ENCODE results near the gene EIF5AL1. TPM values are rescaled to one million over a fixed set of nuclear protein-coding genes. Genes with fewer than 3 reads are reported as not detected.
"Not testable (repeated sequence)": the region's sequence is repeated elsewhere in the genome, so short reads cannot be mapped to it uniquely, and the experiment has no call there.

EIF5AL1 gene
- total RNA-seq, 1 experiment from 2014 or later, result 0.30 TPM

- not testable (repeated sequence) for DNase-seq (ENCODE audit: extremely low read depth, low read depth)
Measured at GRCh38 chr10:79509306-79509933, 2.9 kb upstream of the EIF5AL1 start.

DNA sequence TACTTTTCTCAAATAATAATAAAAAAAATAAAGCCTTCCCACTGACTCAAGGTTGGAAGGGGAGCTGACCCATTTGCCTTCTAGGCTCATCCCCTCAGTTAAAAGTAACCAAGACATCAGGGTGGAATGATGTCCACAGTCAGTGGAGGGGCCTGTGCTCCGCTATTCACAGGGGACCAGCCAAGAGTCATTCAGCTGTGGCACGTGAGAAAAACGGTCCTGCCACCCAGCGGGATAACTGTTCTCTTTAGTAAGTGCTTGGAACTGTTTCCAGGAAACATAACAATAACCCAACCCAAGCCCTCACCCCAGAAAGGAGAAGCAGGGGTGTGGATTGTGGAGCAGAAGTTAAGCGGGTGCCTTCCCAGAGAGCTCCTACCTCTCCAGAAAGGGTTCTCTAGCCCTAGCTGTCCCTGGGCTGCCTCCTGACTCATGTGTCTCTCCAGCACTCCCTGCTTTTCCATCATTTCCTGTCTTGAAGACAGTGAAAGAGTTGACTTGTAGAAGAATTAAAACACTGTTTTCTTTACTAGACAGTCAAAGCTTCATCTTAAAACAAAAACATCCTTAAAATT is 2.3 kb upstream of the EIF5AL1 start:
- not testable (repeated sequence) for DNase-seq (ENCODE audit: extremely low read depth, low read depth)

DNA sequence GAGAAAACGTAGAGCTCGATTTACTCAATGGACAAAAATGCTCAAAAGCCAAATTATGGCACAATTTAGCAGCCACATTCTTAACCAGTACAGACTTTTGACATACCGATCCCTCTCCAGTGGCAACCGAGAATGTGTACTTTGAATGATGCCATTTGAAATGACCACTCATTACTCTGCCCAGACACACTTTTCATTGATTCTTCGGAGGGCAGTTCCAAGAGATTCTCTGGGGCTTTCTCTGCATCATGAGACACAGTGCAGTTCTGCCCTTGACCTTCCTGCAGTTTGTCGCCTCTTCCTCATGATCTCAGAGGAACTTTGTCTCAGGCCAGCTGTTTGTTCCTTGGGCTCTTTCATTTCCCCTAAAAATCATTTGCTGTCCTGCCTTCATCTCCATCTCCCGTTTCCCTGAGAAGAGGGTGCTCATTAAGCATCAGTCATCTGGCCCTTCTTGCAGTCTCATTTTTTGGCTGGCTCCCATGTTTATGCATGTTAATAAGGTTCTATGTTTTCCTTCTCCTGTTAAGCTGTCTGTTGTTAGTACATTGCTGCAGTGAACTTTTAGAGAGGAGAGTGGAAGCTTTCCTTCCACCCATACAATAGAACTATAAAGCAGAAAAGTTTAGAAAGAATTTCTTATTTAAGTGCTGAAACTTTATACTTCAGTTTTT is 4.3 kb downstream of the EIF5AL1 start:
- DNase-seq (ENCODE audit: extremely low read depth, low read depth), result not testable (repeated sequence)

DNA sequence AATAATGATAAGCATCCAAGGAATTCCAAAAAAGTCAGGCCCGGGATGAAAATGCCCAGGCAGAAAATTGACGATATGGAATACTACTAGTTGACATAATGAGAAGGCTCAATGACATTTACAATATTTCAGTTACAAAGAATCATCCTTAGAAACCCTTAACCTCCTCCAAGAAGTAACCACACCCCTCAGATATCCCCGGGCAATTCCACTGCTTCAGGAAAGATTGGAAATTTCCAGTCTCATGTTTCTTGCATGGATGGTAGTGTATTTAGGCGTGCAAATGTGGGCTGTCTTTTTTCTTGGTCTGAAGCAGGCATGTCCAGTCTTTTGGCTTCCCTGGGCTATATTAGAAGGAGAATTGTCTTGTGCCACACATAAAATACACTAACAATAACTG is 5.2 kb downstream of the EIF5AL1 start:
- DNase-seq (ENCODE audit: extremely low read depth, low read depth), result not testable (repeated sequence)

GRCh38 chr10:79521751-79522150 is 9.4 kb downstream of the EIF5AL1 start:
- not testable (repeated sequence) for DNase-seq (ENCODE audit: extremely low read depth, low read depth)

- DNase-seq (ENCODE audit: extremely low read depth, low read depth), result not testable (repeated sequence)
Measured at GRCh38 chr10:79522464-79522863, 10.1 kb downstream of the EIF5AL1 start.

DNA sequence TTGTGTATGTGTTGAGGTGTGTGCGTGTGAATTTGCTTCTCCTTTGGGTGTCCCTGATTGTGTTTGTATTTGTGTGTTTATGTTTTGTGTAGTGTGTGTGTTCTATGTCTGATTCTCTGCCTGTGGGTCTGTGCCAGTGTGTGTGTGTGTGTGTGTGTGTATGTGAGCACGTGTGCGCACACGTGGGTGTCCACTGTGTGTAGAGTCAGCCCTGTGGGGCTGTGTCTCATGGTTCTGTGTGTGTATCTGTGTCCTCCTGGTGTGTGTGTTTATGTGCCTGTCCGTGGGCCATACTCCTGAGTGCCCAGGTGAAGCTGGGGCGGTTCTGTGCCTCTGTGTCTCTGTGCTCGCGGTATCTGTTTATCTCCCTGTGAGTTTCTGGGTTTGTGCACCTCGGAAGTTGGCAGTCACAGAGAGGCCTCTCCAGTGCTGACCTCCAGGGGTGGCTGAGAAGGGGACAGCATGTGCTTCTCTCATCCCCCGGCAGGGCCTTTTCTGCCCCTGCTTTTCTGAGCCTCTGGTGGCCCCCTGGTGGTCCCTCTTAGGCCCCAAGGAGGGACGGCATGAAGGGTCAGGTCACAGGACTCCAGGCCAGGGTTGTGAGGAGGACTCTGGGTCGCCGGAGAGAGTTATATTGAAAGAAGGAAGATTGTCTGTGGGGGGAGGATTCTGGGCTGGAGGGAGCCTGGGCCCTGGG is 11.0 kb downstream of the EIF5AL1 start:
- DNase-seq (ENCODE audit: extremely low read depth, low read depth), result not testable (repeated sequence)

DNA sequence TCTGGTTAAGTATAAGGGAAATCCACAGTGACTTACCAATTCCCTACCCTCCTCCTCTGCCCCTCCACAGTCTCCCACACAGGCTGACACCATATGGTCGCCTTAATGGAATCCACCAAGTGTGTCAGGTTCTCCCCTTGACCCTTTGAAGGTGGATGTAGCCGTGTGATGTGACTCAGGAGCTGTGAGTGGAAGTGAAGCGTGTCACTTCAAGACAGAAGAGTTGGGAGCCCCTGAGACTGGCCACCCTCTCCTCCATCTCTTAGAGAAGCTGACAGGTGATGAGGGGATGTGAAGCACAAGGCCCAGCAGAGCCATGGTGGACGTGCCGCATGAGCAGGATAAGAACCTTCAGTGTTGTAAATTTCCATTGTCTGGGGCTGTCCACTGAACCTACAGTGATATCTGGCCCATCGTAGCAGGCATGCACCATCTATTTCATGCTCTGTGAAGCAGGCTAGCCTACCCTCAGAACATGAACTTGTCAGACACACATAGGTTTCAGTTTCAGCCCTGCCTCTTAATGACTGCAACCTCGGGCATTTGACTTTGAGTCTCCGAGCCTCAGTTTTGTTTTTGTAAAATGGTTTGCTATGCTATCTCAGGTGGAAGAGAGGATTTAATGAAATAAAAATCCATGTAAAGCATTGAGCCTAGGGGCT is 12.8 kb downstream of the EIF5AL1 start:
- DNase-seq (ENCODE audit: extremely low read depth, low read depth), result not testable (repeated sequence)

DNA sequence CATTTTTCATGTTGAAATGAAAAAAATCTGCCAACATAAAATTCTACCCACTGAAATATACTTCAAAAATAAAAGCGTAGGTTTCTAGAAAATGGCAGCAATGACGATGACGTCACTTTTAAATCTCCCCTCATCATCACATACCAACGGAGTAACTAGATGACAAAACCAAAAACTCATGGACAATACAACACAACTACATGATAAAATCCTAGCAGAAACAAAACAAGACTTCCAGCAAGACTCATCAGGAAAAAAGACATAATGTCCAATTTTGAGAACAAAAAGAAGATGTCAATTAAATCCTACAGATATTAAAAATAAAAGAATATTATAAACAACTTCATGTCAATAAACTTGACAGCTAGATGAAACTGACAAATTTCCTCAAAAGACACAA is 15.9 kb downstream of the EIF5AL1 start:
- not testable (repeated sequence) for DNase-seq (ENCODE audit: extremely low read depth, low read depth)

GRCh38 chr10:79533142-79533902 is 21.0 kb downstream of the EIF5AL1 start:
- not testable (repeated sequence) for DNase-seq (ENCODE audit: extremely low read depth, low read depth)

- not testable (repeated sequence) for DNase-seq (ENCODE audit: extremely low read depth, low read depth)
Measured at GRCh38 chr10:79533903-79534175, 21.5 kb downstream of the EIF5AL1 start.

DNA sequence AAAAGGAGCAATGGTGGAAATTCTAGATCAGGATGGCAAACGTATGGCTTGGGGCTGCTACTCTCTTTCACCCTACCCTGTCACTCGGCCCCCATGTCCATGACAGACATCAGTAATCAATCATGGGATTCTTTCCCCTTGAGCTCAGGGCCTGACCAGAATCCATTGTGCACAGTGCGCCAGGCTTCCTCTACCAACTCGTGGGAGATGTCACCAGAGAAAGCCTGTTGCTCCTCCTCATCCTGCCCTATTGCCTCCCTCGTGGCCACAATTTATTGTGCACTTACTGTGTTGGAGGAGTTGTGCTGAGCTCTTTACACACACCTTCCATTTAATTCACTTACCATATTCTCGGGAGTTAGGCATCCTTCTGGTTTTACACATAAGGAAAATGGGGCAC is 26.0 kb downstream of the EIF5AL1 start:
- DNase-seq (ENCODE audit: extremely low read depth, low read depth), result not testable (repeated sequence)

DNA sequence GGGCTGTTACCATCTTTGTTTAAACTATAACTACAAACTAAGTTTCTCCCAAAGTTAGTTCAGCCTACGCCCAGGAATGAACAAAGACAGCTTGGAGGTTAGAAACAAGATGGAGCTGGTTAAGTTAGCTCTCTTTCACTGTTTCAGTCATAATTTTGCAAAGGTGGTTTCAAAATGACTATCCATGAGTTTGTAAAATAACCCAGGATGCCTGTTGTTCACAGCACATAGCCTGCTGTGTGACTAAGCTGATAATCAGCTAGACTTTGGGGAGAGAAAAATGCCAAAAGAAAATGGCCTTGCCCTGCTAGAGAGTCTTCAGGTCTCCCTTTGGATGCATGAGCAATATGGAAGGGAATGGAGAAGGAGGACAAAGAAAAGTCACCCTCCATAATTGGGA is 28.6 kb downstream of the EIF5AL1 start:
- not testable (repeated sequence) for DNase-seq (ENCODE audit: extremely low read depth, low read depth)

GRCh38 chr10:79542626-79543025 is 30.3 kb downstream of the EIF5AL1 start:
- DNase-seq (ENCODE audit: extremely low read depth, low read depth), result no peak

DNA sequence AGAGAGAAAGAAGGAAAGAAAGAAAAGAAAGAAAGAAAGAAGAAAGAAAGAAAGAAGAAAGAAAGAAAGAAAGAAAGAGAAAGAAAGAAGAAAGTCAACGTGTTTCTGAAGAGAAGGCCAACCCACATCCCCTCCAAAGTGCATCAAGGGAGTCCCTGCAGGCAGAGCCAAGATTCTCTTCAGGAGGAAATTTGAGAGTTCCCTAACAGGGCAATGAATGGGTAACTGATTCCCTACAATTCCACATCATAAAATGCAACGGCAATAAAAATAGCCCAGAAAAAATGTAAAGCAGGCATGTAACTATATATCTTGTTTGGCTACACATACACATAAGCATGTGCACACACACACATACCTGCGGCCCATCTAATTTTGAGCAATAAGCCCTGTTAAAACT is 32.1 kb downstream of the EIF5AL1 start:
- DNase-seq (ENCODE audit: extremely low read depth, low read depth), result not testable (repeated sequence)

DNA sequence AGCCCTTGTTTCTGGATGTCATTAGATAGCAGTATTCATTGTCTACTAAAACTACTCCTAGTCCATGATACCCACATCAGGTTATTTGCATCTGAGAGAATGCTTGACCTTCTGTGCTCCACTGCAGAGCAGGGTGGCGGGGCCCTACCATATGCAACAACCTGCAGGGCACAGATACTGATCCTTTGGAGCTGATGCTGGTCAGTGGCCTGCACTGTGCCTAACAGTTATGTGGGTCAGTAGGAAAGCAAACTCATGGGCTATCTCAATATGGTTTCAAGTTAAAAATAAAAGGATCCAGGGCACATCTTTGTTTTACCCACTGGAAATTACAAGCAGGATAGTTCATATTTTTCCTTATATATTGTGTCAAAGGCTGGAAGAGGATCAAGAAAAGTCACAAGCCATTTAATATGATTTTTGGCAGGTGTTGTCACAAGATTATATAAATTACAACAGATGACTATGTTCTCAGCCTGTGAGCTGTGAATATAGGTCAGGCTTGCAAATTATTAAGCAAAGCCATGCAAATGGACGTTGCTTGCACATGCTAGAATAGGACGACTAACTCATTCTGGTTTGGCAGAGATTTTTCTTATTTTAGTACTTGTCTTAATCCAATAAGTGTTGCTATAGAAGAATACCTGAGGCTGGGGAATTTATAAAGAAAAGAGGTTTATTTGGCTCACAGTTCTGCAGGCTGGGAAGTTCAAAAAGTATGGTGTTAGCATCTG is 32.8 kb downstream of the EIF5AL1 start:
- DNase-seq (ENCODE audit: extremely low read depth, low read depth), result not testable (repeated sequence)

GRCh38 chr10:79547128-79547527 is 34.8 kb downstream of the EIF5AL1 start:
- not testable (repeated sequence) for DNase-seq (ENCODE audit: extremely low read depth, low read depth)

DNA sequence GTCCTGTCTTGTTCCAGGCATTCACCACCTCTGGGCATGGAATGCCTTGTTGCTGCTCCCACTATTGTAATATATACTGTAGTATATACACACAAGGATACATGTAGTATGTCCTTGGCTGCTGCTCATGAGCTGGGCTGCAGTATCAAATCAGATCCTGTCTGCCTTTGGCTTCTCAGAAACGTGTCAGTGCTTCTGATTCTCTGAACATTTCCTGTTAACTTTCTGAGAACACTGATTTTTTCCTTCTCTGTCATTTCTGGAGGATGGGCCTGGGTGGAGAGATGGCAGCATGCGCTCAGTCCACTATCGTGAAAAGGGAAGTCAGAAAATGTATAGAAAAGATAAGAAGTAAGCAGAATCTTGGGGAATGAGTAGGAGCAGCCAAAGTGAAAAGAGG is 35.6 kb downstream of the EIF5AL1 start:
- no peak for DNase-seq (ENCODE audit: extremely low read depth, low read depth)

DNA sequence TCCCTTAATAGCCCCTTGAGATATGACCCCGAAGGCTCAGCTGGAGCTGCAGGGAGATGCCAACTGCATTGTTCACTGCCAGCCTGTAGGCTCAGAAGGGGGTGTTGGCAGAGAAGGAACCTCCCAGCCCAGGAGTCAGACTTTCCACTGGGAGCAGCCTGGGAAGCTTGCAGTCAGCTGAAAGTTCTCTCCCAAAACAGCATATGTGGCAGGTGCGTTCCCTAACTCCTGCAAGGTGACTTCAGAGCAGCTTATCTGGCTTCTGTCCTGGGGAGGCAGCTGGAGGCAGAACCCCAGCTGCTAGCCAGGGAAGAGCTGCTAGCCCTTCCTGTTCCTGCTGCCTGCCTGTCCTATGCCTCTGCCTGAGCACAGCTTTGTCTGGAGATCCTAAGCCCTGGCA is 39.8 kb downstream of the EIF5AL1 start:
- no peak for DNase-seq (ENCODE audit: extremely low read depth, low read depth)

Data from NCI-H460 (cell line).